Stomach (tissue), 4 donors: ENCODE measurements around the gene ERBIN.

Experiments
- POLR2A ChIP-seq, 4 donors: fragments of 450-650 bp; IDR thresholded peaks; one replicate each; pipeline ENCODE4 v1.6.1; 2016; ENCODE audit warnings: antibody characterized with exemption in 4 of 4, control low read depth in 2 of 4, mild to moderate bottlenecking in 1 of 4, moderate library complexity in 1 of 4
- POLR2AphosphoS5 ChIP-seq, 3 donors: sonication (generic); formaldehyde crosslinking; IDR thresholded peaks; one replicate each; pipeline ENCODE4 v1.6.1; 2016; ENCODE audit warnings: antibody characterized with exemption in 3 of 3
- TF ChIP-seq, protein P1 (sequence below), 7 experiments: fragments of 450-650 bp in 4 of 7; fragments of 200-600 bp in 3 of 7; sonication (generic) in 3 of 7; IDR thresholded peaks; one replicate each; pipeline ENCODE4 v1.5.1; 2016 to 2019; ENCODE audit warnings: antibody characterized with exemption in 7 of 7, control low read depth in 2 of 7, mild to moderate bottlenecking in 1 of 7

DNA sequence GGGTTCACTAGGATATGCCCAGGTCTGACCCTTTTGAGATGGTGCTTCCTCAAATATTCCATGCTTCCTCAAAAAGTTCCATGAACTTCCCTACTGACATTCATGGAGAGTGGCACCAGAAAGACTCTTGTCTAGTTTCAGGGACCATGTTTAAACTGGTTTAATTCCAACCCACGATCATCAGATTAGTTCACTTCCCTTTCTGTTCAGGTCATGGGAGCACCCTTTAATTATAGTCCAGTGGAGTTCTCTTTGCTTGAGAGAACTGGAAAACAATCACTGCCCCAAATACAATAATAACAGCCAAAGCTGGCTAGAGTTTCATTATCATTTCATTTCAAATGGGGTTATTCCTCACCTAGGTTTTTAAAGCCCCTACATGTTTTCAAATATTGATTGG, 9.7 kb upstream of the ERBIN start:
- TF ChIP-seq POLR2AphosphoS5 (IDR thresholded peaks at IDR 0.05) (no peak), POLR2A (IDR thresholded peaks at IDR 0.05) (no peak)
- TF ChIP-seq, protein P1, sequence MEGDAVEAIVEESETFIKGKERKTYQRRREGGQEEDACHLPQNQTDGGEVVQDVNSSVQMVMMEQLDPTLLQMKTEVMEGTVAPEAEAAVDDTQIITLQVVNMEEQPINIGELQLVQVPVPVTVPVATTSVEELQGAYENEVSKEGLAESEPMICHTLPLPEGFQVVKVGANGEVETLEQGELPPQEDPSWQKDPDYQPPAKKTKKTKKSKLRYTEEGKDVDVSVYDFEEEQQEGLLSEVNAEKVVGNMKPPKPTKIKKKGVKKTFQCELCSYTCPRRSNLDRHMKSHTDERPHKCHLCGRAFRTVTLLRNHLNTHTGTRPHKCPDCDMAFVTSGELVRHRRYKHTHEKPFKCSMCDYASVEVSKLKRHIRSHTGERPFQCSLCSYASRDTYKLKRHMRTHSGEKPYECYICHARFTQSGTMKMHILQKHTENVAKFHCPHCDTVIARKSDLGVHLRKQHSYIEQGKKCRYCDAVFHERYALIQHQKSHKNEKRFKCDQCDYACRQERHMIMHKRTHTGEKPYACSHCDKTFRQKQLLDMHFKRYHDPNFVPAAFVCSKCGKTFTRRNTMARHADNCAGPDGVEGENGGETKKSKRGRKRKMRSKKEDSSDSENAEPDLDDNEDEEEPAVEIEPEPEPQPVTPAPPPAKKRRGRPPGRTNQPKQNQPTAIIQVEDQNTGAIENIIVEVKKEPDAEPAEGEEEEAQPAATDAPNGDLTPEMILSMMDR (IDR thresholded peaks at IDR 0.05), result no peak
